PC-9 (cell line): ENCODE results near the gene CDC20. TPM values are rescaled to one million over a fixed set of nuclear protein-coding genes. Genes with fewer than 3 reads are reported as not detected.

Source experiments
- BruUV-seq: library from RNA; stranded (reverse); fragments of 400-500 nt; replicated peaks from 2 replicates; lab custom pipeline; 2021; lab: Mats Ljungman, UMichigan
- CTCF ChIA-PET: fragments of 300-600 bp; sonication (Branson Sonifier 250); formaldehyde crosslinking; loops from one replicate; lab custom pipeline; 2022; ENCODE audit warnings: antibody characterized with exemption; lab: Charles Lee
- POLR2A ChIA-PET: fragments of 300-600 bp; sonication (Branson Sonifier 250); formaldehyde crosslinking; loops from one replicate; lab custom pipeline; 2022; ENCODE audit warnings: antibody characterized with exemption; ENCODE audit not compliant: unreplicated experiment; lab: Charles Lee
- DNase-seq, 2 experiments: peaks; one replicate each; pipeline versions ENCODE4 v3.0.0 to v3.0.0-alpha.2; 2015 to 2022; ENCODE audit warnings: mixed read lengths in 1 of 2
- H2AFZ ChIP-seq: fragments of 200-600 bp; sonication (generic); 2 replicates; pipeline ENCODE4 v1.8.1; 2017; ENCODE audit warnings: antibody characterized with exemption
- H3F3A ChIP-seq: fragments of 200-600 bp; sonication (generic); 2 replicates; pipeline ENCODE4 v1.8.1; 2017; ENCODE audit warnings: antibody characterized with exemption, mild to moderate bottlenecking, low read depth; ENCODE audit not compliant: insufficient read depth
- H3K27ac ChIP-seq: fragments of 200-600 bp; sonication (generic); 2 replicates; pipeline ENCODE4 v1.6.1; 2016; ENCODE audit warnings: mixed run types
- H3K27me3 ChIP-seq: fragments of 200-600 bp; sonication (generic); 2 replicates; pipeline ENCODE4 v1.6.1; 2016; ENCODE audit warnings: low read depth, mixed run types; ENCODE audit not compliant: insufficient read depth
- H3K36me3 ChIP-seq: fragments of 200-600 bp; sonication (generic); 2 replicates; pipeline ENCODE4 v1.6.1; 2016; ENCODE audit warnings: low read depth, mixed run types
- H3K4me1 ChIP-seq: fragments of 200-600 bp; sonication (generic); replicated peaks from 2 replicates; pipeline ENCODE4 v1.6.1; 2016; ENCODE audit warnings: mixed run types; ENCODE audit not compliant: insufficient read depth
- H3K4me2 ChIP-seq: fragments of 200-600 bp; sonication (generic); 2 replicates; pipeline ENCODE4 v1.6.1; 2017; ENCODE audit warnings: mixed run types
- H3K4me3 ChIP-seq: fragments of 200-600 bp; sonication (generic); 2 replicates; pipeline ENCODE4 v1.6.1; 2016; ENCODE audit warnings: mixed run types
- H3K79me2 ChIP-seq: fragments of 200-600 bp; sonication (generic); 2 replicates; pipeline ENCODE4 v1.6.1; 2017; ENCODE audit warnings: low read depth, mixed run types
- H3K9me2 ChIP-seq: fragments of 200-600 bp; sonication (generic); 2 replicates; pipeline ENCODE4 v1.8.1; 2017; ENCODE audit warnings: mild to moderate bottlenecking; ENCODE audit not compliant: insufficient read depth
- H3K9me3 ChIP-seq: fragments of 200-600 bp; sonication (generic); 2 replicates; pipeline ENCODE4 v1.8.1; 2016; ENCODE audit warnings: low read depth; ENCODE audit not compliant: insufficient read depth
- H4K20me1 ChIP-seq: fragments of 200-600 bp; sonication (generic); 2 replicates; pipeline ENCODE4 v1.8.1; 2017; ENCODE audit not compliant: insufficient read depth
- CTCF ChIP-seq: fragments of 200-600 bp; sonication (generic); conservative IDR thresholded peaks from 2 replicates; pipeline ENCODE4 v1.6.1; 2017; ENCODE audit warnings: mixed run types, antibody characterized with exemption, mild to moderate bottlenecking, moderate library complexity
- EZH2 ChIP-seq: fragments of 200-600 bp; sonication (generic); IDR thresholded peaks from 2 replicates; pipeline ENCODE4 v1.8.0; 2017; ENCODE audit warnings: antibody characterized with exemption, low read depth
- intact Hi-C: fragments of 100-400 bp; cut with micrococcal nuclease; formaldehyde crosslinking; loops from one replicate; pipeline ENCODE4 v1.10.0; 2022; ENCODE audit not compliant: unreplicated experiment
- total RNA-seq: library from RNA; stranded (reverse); gene quantifications from 2 replicates; pipeline ENCODE4 v1.2.3, GENCODE V29; 2021

The CDC20 gene
- total RNA-seq, 1 experiment from 2014 or later = 229 TPM

- Histone ChIP-seq H3K4me2 (no peak overlapping the region), H3K9me2 (no peaks in the 10 kb centered on the region), H3K4me1 (peaks cover 10% of the 10 kb centered on the region), H3K9me3 (peaks cover 4% of the 10 kb centered on the region; the same call in 1 of the 2 replicates), H4K20me1 (no peaks in the 10 kb centered on the region), H3K27me3 (no peaks in the 10 kb centered on the region), H3F3A (no peaks in the 10 kb centered on the region), H3K4me3 (no peak overlapping the region), H2AFZ (no peak overlapping the region), H3K79me2 (no peaks in the 10 kb centered on the region), H3K36me3 (no peaks in the 10 kb centered on the region), H3K27ac (no peak overlapping the region)
- CTCF ChIA-PET = no interaction called here
- no peak for TF ChIP-seq EZH2
- intact Hi-C loops = no loop called here
- no TSS peak for BruUV-seq
- POLR2A ChIA-PET = no interaction called here
- DNase-seq = no peak
These were observed 33.4 kb upstream of the CDC20 start for GRCh38 chr1:43325381-43325780.

GRCh38 chr1:43327549-43328292 lies 31.1 kb upstream of the CDC20 start:
- intact Hi-C loops = no loop called here
- ChIA-PET CTCF (no interaction called here), POLR2A (no interaction called here)
- H3K36me3 ChIP-seq = no peaks in the 10 kb centered on the region
- no peak overlapping the region for H3K4me2 ChIP-seq
- H3K9me2 ChIP-seq = no peaks in the 10 kb centered on the region
- no peaks in the 10 kb centered on the region for H3K79me2 ChIP-seq
- no peaks in the 10 kb centered on the region for H3F3A ChIP-seq
- no peak for TF ChIP-seq EZH2
- no peak for TF ChIP-seq CTCF
- no peak for DNase-seq
- no peak overlapping the region for H3K27ac ChIP-seq
- no peaks in the 10 kb centered on the region for H4K20me1 ChIP-seq
- H3K4me1 ChIP-seq = peaks cover 15% of the 10 kb centered on the region
- peaks cover 4% of the 10 kb centered on the region; the same call in 1 of the 2 replicates for H3K9me3 ChIP-seq
- no peaks in the 10 kb centered on the region for H3K27me3 ChIP-seq
- no peak overlapping the region for H3K4me3 ChIP-seq
- BruUV-seq = no TSS peak
- H2AFZ ChIP-seq = no peak overlapping the region

GRCh38 chr1:43329995-43330751 lies 28.6 kb upstream of the CDC20 start:
- Histone ChIP-seq H3K27me3 (no peaks in the 10 kb centered on the region), H3K9me2 (no peaks in the 10 kb centered on the region), H3K36me3 (no peaks in the 10 kb centered on the region), H2AFZ (peak overlapping the region; percentile 66; the same call in 1 of the 2 replicates), H3K27ac (peak overlapping the region; percentile 23; the same call in 1 of the 2 replicates), H3K9me3 (peaks cover 4% of the 10 kb centered on the region; the same call in 1 of the 2 replicates), H3F3A (no peaks in the 10 kb centered on the region), H3K4me1 (peaks cover 15% of the 10 kb centered on the region), H4K20me1 (no peaks in the 10 kb centered on the region), H3K4me3 (no peak overlapping the region), H3K79me2 (no peaks in the 10 kb centered on the region), H3K4me2 (peak overlapping the region; percentile 53)
- ChIA-PET POLR2A (interaction anchor here (0.7 kb wide), 1 partner anchor 73 kb away, joined by 3 read pairs; no protein-coding TSS in a partner anchor), CTCF (interaction anchor here (0.6 to 1.1 kb wide), 2 partner anchors 45 to 90 kb away, joined by 11 to 14 read pairs; partner anchors contain the start of gene C1orf210)
- peak; percentile 61 to 77 for DNase-seq
- TF ChIP-seq CTCF (no peak), EZH2 (no peak)
- BruUV-seq = TSS peak; percentile 44
- intact Hi-C loops = no loop called here
